Stimulated activated CD4-positive, alpha-beta T cell treated with anti-CD3 and anti-CD28 coated beads, TNF-alpha, amount 100 ng/mL, for 1 hour (primary cell): ENCODE data around the gene SNX22.
A peak's percentile ranks its signal among the peaks of the same experiment; 100 is the strongest.

Source experiments
- DNase-seq, 3 donors: peaks; one replicate each; pipeline ENCODE4 v3.0.0-alpha.2; 2020; ENCODE audit warnings: low read depth in 3 of 3, low spot score in 1 of 3

Gene SNX22

GRCh38 chr15:64133623-64134344 lies 17.7 kb upstream of the SNX22 start:
- DNase-seq = no peak

- DNase-seq = no peak
Observed at GRCh38 chr15:64134345-64134829, 17.1 kb upstream of the SNX22 start.

GRCh38 chr15:64136347-64136746 lies 15.2 kb upstream of the SNX22 start:
- no peak for DNase-seq

- DNase-seq = no peak
Observed at GRCh38 chr15:64137226-64137833, 14.2 kb upstream of the SNX22 start.

GRCh38 chr15:64138331-64138941 lies 13.1 kb upstream of the SNX22 start:
- no peak for DNase-seq

- DNase-seq = no peak
Observed at GRCh38 chr15:64141798-64142512, 9.6 kb upstream of the SNX22 start.

GRCh38 chr15:64143276-64143675 lies 8.3 kb upstream of the SNX22 start:
- DNase-seq = no peak

GRCh38 chr15:64144192-64144564 lies 7.4 kb upstream of the SNX22 start:
- DNase-seq = no peak

- DNase-seq = no peak
Observed at GRCh38 chr15:64144565-64145281, 6.8 kb upstream of the SNX22 start.

- DNase-seq = no peak
Observed at GRCh38 chr15:64146041-64146440, 5.5 kb upstream of the SNX22 start.

- DNase-seq = no peak
Observed at GRCh38 chr15:64146520-64146884, 5.0 kb upstream of the SNX22 start.

GRCh38 chr15:64146885-64147681 lies 4.4 kb upstream of the SNX22 start:
- DNase-seq = no peak

GRCh38 chr15:64148168-64148567 lies 3.4 kb upstream of the SNX22 start:
- no peak for DNase-seq

- no peak for DNase-seq
Observed at GRCh38 chr15:64148581-64148980, 3.0 kb upstream of the SNX22 start.

- DNase-seq = no peak
Observed at GRCh38 chr15:64149424-64149823, 2.1 kb upstream of the SNX22 start.

- DNase-seq = no peak
Observed at GRCh38 chr15:64149893-64150578, 1.5 kb upstream of the SNX22 start.

GRCh38 chr15:64152507-64153387 lies 1.2 kb downstream of the SNX22 start:
- no peak for DNase-seq

GRCh38 chr15:64153480-64154367 lies 2.2 kb downstream of the SNX22 start:
- DNase-seq = peak; percentile 77 to 93 (median 82)
